Endothelial cell of umbilical vein (primary cell): Measurements from ENCODE around the gene TSPYL1. TPM values are rescaled to one million over a fixed set of nuclear protein-coding genes. Genes with fewer than 3 reads are reported as not detected.

Experiments used
- BruUV-seq: library from RNA; stranded (reverse); fragments of 400-500 nt; replicated peaks from 2 replicates; lab custom pipeline; 2021; lab: Mats Ljungman, UMichigan
- CTCF ChIA-PET: fragments of 300-600, 350-600 bp; sonication (Branson Sonifier 250); formaldehyde crosslinking; loops from one replicate; lab custom pipeline; 2021; ENCODE audit warnings: antibody characterized with exemption, inconsistent platforms; lab: Charles Lee
- POLR2A ChIA-PET: fragments of 300-600, 350-600 bp; sonication (Branson Sonifier 250); formaldehyde crosslinking; loops from one replicate; lab custom pipeline; 2021; ENCODE audit warnings: antibody characterized with exemption, inconsistent platforms; lab: Charles Lee
- DNase-seq: peaks from one replicate; pipeline ENCODE4 v3.0.0-alpha.2; 2011; ENCODE audit warnings: low read depth, low spot score
- FAIRE-seq: peaks from 2 replicates; lab custom pipeline; 2011; peaks lifted over from hg19 to GRCh38; lab: Jason Lieb, UNC
- H2AFZ ChIP-seq: 2 replicates; pipeline ENCODE4 v1.6.0; 2012; ENCODE audit warnings: low read depth, low read length, control low read depth, inconsistent platforms
- H3K27ac ChIP-seq: 2 replicates; pipeline ENCODE4 v1.5.1; 2011; ENCODE audit warnings: low read depth, mild to moderate bottlenecking, control low read depth, low read length, moderate library complexity; ENCODE audit not compliant: insufficient read depth
- H3K27me3 ChIP-seq, 2 experiments: 2 replicates each; pipeline versions ENCODE4 v1.6.0 to v1.6.1; 2011; ENCODE audit warnings: low read length in 2 of 2, mixed read lengths in 1 of 2; ENCODE audit not compliant: control insufficient read depth in 2 of 2, insufficient read depth in 2 of 2
- H3K36me3 ChIP-seq, 2 experiments: 2 replicates in 1 of 2; 3 replicates in 1 of 2; pipeline ENCODE4 v1.5.1; 2011; ENCODE audit warnings: low read length in 2 of 2, mild to moderate bottlenecking in 1 of 2, moderate library complexity in 1 of 2; ENCODE audit not compliant: control insufficient read depth in 2 of 2, insufficient read depth in 2 of 2; ENCODE audit errors: extremely low read depth in 1 of 2
- H3K4me1 ChIP-seq: 3 replicates; pipeline ENCODE4 v1.5.1; 2011; ENCODE audit warnings: mild to moderate bottlenecking, low read length; ENCODE audit not compliant: control insufficient read depth, insufficient read depth; ENCODE audit errors: extremely low read depth
- H3K4me2 ChIP-seq: 2 replicates; pipeline ENCODE4 v1.6.1; 2011; ENCODE audit warnings: low read length, control low read depth, mixed read lengths; ENCODE audit not compliant: insufficient read depth
- H3K4me3 ChIP-seq, 3 experiments: fragments of 200-600 bp in 1 of 3; sonication (generic), shearing (Covaris generic) in 1 of 3; replicated peaks in 1 of 3; 2 replicates each; pipeline ENCODE4 v1.5.1; 2011 to 2016; ENCODE audit warnings: control low read depth in 3 of 3, low read length in 3 of 3, mild to moderate bottlenecking in 2 of 3, inconsistent platforms in 1 of 3, low read depth in 1 of 3, moderate library complexity in 1 of 3; ENCODE audit not compliant: insufficient read depth in 1 of 3
- H3K79me2 ChIP-seq: 2 replicates; pipeline ENCODE4 v1.6.0; 2012; ENCODE audit warnings: low read length, inconsistent platforms; ENCODE audit not compliant: control insufficient read depth, insufficient read depth
- H3K9ac ChIP-seq: replicated peaks from 2 replicates; pipeline ENCODE3; 2011; ENCODE audit warnings: low read length, control low read depth; ENCODE audit not compliant: insufficient read depth; ENCODE audit errors: extremely low read depth
- H3K9me1 ChIP-seq: replicated peaks from 3 replicates; pipeline ENCODE4 v1.6.0; 2011; ENCODE audit warnings: mild to moderate bottlenecking, low read length; ENCODE audit not compliant: control insufficient read depth, insufficient read depth; ENCODE audit errors: extremely low read depth
- H3K9me3 ChIP-seq: replicated peaks from 2 replicates; pipeline ENCODE4 v1.5.1; 2012; ENCODE audit warnings: low read length, inconsistent platforms; ENCODE audit not compliant: control insufficient read depth, insufficient read depth
- H4K20me1 ChIP-seq: replicated peaks from 2 replicates; pipeline ENCODE3; 2011; ENCODE audit warnings: mild to moderate bottlenecking, low read length; ENCODE audit not compliant: control insufficient read depth, insufficient read depth; ENCODE audit errors: extremely low read depth
- CTCF ChIP-seq, 2 donors: IDR thresholded peaks; 1 replicate in 1 of 2; 2 replicates in 1 of 2; pipeline ENCODE4 v1.5.1; 2011; ENCODE audit warnings: low read length in 2 of 2, mild to moderate bottlenecking in 2 of 2, moderate library complexity in 2 of 2, control low read depth in 1 of 2, inconsistent platforms in 1 of 2, low read depth in 1 of 2; ENCODE audit not compliant: insufficient read depth in 1 of 2; ENCODE audit errors: extremely low read depth in 1 of 2
- MYC ChIP-seq: IDR thresholded peaks from one replicate; pipeline ENCODE4 v1.6.1; 2011; ENCODE audit warnings: mild to moderate bottlenecking, low read depth, low read length
- dilution Hi-C: fragments of 300-500 bp; cut with MboI; formaldehyde crosslinking; loops from one replicate; pipeline ENCODE4 v1.15.0; 2019; ENCODE audit warnings: low sequenced_read_pairs; ENCODE audit not compliant: extremely low pct_ligation_motif_present
- intact Hi-C: fragments of 100-400 bp; cut with micrococcal nuclease; formaldehyde crosslinking; loops from one replicate; pipeline ENCODE4 v1.10.0; 2022
- polyA plus RNA-seq, 4 experiments: library from polyadenylated mRNA; depleted of rRNA in 3 of 4; stranded (reverse) in 3 of 4; unstranded in 1 of 4; fragments of >200 nt; gene quantifications; 2 replicates each; pipeline versions ENCODE4 v1.2.1 to v1.2.3, GENCODE V29; 2011 to 2012; ENCODE audit warnings: missing spikeins in 1 of 4
- total RNA-seq: library from RNA; stranded (reverse); gene quantifications from 2 replicates; pipeline ENCODE4 v1.2.3, GENCODE V29; 2021
- TF ChIP-seq, protein P1 (sequence below): IDR thresholded peaks from 2 replicates; pipeline ENCODE4 v1.6.1; 2011; ENCODE audit not compliant: insufficient read depth, insufficient read length

TSPYL1 gene
- total and polyA plus RNA-seq, 2 donors (not counting 3 experiments of a cell fraction or from before 2014, with no cell fraction given): 32.1 to 54.5 TPM

DNA sequence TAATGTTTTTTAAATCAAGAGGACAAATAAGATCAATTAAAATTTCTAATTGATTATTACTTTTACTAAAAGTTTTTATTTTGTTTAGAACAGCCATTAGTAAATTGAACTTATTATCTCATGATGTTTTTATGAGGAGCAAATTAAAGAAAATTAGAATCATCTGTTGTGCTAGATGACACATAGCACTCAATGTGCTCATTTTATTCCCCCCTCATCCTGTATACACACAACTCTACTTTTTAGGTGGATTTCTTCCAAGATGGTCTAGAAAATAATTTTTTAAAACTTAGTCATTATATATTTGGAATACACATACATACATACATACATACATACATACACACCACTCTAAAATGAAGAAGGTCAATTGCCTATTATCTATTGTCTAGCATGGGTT lies 29.3 kb upstream of the TSPYL1 start:
- H3K9me3 ChIP-seq: no peaks in the 10 kb centered on the region

More for the DNA sequence above, 29.3 kb upstream of the TSPYL1 start:
- TF ChIP-seq MYC (no peak), CTCF (IDR thresholded peaks at IDR 0.05; ENCODE audit: extremely low read depth in 1 of 2, insufficient read depth in 1 of 2, low read depth in 1 of 2, low read length in 2 of 2) (no peak)
- TF ChIP-seq, protein P1, sequence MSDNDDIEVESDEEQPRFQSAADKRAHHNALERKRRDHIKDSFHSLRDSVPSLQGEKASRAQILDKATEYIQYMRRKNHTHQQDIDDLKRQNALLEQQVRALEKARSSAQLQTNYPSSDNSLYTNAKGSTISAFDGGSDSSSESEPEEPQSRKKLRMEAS: no peak
- Histone ChIP-seq H3K9me1 (peaks cover 2% of the 10 kb centered on the region), H2AFZ (no peak overlapping the region), H3K4me2 (no peak overlapping the region), H3K36me3 (no peaks in the 10 kb centered on the region), H3K27ac (no peak overlapping the region), H3K27me3 (no peaks in the 10 kb centered on the region), H3K9ac (no peak overlapping the region), H3K4me3 (no peak overlapping the region), H3K79me2 (no peaks in the 10 kb centered on the region), H4K20me1 (no peaks in the 10 kb centered on the region), H3K4me1 (peaks cover 7% of the 10 kb centered on the region)
- DNase-seq (no peak), FAIRE-seq (no peak)
- ChIA-PET POLR2A (no interaction called here), CTCF (interaction anchor here (1.2 to 1.5 kb wide), 2 partner anchors 21 to 91 kb away, joined by 3 to 5 read pairs; no protein-coding TSS in a partner anchor)
- BruUV-seq: no TSS peak
- intact Hi-C loops: no loop called here
- dilution Hi-C loops: no loop called here
